Upper lobe of left lung (tissue), 4 donors: ENCODE measurements around the gene VAPB.

Source experiments
- EP300 ChIP-seq, 4 donors: sonication (generic); formaldehyde crosslinking; IDR thresholded peaks; one replicate each; pipeline ENCODE4 v1.5.1; 2017; ENCODE audit warnings: antibody characterized with exemption in 4 of 4, control low read depth in 2 of 4
- POLR2A ChIP-seq, 4 donors: fragments of 450-650 bp; IDR thresholded peaks; one replicate each; pipeline ENCODE4 v1.5.1; 2016 to 2017; ENCODE audit warnings: antibody characterized with exemption in 4 of 4, mild to moderate bottlenecking in 2 of 4
- TF ChIP-seq, protein P1 (sequence below), 6 experiments: fragments of 450-650 bp in 4 of 6; fragments of 200-600 bp in 2 of 6; sonication (generic) in 2 of 6; IDR thresholded peaks; one replicate each; pipeline ENCODE4 v1.5.1; 2016 to 2019; ENCODE audit warnings: antibody characterized with exemption in 6 of 6

DNA sequence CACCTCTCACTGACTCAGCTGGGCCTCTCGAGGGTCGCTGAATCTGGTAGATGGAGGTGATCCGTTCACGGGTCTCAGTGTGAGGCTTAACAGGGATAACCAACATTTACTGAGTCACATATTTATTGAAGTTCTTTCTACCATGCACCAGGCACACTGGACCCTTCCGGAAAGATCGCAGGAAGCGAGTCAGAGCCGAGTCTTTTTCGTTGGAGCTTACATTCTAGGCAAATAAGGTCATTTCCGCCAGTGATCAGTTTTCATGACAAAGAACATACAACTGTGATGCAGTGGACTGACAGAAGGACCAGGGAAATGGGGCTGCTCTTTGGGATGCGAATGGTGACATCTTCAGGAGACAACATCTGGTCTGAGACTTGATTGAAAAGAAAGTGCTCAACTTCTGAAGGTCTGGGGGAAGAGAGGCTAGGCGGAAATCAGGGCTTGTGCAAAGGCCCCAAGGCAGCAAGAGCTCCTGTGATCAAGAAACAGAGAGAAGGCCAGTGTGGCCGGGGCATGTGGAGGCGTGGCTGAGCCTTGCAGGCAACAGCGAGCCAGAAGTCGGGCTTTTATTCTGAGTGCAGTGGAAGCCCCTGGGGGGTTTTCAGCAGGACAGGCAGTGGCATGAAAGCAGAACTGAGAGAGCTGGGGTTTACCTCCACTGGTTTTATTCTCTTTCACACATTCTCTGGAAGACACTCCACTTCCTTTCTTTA, 69.5 kb downstream of the VAPB start:
- TF ChIP-seq, protein P1, sequence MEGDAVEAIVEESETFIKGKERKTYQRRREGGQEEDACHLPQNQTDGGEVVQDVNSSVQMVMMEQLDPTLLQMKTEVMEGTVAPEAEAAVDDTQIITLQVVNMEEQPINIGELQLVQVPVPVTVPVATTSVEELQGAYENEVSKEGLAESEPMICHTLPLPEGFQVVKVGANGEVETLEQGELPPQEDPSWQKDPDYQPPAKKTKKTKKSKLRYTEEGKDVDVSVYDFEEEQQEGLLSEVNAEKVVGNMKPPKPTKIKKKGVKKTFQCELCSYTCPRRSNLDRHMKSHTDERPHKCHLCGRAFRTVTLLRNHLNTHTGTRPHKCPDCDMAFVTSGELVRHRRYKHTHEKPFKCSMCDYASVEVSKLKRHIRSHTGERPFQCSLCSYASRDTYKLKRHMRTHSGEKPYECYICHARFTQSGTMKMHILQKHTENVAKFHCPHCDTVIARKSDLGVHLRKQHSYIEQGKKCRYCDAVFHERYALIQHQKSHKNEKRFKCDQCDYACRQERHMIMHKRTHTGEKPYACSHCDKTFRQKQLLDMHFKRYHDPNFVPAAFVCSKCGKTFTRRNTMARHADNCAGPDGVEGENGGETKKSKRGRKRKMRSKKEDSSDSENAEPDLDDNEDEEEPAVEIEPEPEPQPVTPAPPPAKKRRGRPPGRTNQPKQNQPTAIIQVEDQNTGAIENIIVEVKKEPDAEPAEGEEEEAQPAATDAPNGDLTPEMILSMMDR (IDR thresholded peaks at IDR 0.05), result no peak
- no peak for TF ChIP-seq EP300 (IDR thresholded peaks at IDR 0.05)
- TF ChIP-seq POLR2A (IDR thresholded peaks at IDR 0.05), result no peak
